ENCODE data around the gene CASP6.

Gene CASP6

GRCh38 chr4:109746728-109747127 lies 43.5 kb upstream of the CASP6 start:
- no peak for DNase-seq (ENCODE audit: low read depth)
- no peak overlapping the region for H3K4me3 ChIP-seq (ENCODE audit: control insufficient read depth, low read depth, low read length)
- TF ChIP-seq, protein P1, sequence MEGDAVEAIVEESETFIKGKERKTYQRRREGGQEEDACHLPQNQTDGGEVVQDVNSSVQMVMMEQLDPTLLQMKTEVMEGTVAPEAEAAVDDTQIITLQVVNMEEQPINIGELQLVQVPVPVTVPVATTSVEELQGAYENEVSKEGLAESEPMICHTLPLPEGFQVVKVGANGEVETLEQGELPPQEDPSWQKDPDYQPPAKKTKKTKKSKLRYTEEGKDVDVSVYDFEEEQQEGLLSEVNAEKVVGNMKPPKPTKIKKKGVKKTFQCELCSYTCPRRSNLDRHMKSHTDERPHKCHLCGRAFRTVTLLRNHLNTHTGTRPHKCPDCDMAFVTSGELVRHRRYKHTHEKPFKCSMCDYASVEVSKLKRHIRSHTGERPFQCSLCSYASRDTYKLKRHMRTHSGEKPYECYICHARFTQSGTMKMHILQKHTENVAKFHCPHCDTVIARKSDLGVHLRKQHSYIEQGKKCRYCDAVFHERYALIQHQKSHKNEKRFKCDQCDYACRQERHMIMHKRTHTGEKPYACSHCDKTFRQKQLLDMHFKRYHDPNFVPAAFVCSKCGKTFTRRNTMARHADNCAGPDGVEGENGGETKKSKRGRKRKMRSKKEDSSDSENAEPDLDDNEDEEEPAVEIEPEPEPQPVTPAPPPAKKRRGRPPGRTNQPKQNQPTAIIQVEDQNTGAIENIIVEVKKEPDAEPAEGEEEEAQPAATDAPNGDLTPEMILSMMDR (IDR thresholded peaks at IDR 0.05; ENCODE audit: control insufficient read depth, insufficient read depth, low read depth, low read length, missing control alignments), result no peak

- TF ChIP-seq, protein P1 (IDR thresholded peaks at IDR 0.05; ENCODE audit: control insufficient read depth, insufficient read depth, low read depth, low read length, missing control alignments), result no peak
- H3K4me3 ChIP-seq (ENCODE audit: control insufficient read depth, low read depth, low read length), result no peak overlapping the region
- DNase-seq (ENCODE audit: low read depth), result no peak
These were observed 42.6 kb upstream of the CASP6 start for GRCh38 chr4:109745830-109746229.

DNA sequence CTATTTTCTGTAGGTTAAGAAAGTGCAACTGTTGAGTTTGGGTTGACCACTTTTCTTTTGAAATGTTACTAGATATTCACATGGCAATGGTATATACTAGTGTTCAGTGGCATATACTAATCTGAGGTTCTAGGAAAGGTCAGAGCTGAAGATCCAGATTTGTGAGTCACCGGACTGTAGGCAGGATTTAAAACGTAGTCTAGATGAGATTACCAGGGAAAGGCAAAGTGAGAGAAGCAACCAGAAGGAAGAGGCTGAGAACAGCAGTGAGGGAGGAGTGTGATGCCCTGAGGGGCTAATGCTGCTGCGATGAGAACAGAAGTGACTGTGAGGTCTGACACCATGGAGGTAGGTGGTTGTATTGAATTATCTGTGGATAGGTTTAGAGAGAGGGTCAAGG lies 36.3 kb upstream of the CASP6 start:
- DNase-seq (ENCODE audit: low read depth), result no peak
- H3K4me3 ChIP-seq (ENCODE audit: control insufficient read depth, low read depth, low read length), result no peak overlapping the region
- TF ChIP-seq, protein P1 (IDR thresholded peaks at IDR 0.05; ENCODE audit: control insufficient read depth, insufficient read depth, low read depth, low read length, missing control alignments), result no peak

DNA sequence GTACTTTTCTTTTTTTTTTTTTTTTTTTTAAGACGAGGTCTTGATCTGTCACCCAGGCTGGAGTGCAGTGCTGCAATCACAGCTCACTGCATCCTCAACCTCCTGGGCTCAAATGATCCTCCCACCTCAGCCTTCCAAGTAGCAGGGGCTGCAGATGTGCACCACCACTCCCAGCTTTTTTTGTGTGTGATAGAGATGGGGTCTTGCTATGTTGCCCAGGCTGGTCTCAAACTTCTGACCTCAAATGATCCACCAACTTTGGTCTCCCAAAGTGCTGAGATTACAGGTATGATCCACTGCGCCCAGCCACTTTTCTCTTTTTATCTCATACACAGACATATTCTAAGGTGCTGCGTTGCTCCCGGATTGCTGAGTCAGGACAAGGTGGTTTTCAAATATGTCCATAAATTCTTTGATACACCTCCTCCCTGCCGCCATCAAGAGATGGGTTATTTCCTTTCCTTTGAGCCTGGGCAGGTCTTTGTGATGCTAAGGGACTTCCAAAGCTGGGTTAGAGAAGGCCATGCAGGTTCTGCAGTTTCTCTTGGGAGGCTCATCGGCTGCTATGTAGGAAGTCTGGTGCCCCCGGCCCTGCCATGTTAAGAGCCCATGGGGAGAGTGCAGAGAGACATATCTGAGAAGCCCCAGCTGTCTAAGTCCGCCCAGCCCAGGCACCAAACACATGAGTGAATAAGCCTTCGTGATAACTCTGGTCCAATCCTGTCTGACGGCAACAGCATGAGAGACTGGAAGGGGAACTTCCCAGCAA lies 35.0 kb upstream of the CASP6 start:
- no peak for DNase-seq (ENCODE audit: low read depth)
- TF ChIP-seq, protein P1 (IDR thresholded peaks at IDR 0.05; ENCODE audit: control insufficient read depth, insufficient read depth, low read depth, low read length, missing control alignments), result no peak
- H3K4me3 ChIP-seq (ENCODE audit: control insufficient read depth, low read depth, low read length), result no peak overlapping the region

DNA sequence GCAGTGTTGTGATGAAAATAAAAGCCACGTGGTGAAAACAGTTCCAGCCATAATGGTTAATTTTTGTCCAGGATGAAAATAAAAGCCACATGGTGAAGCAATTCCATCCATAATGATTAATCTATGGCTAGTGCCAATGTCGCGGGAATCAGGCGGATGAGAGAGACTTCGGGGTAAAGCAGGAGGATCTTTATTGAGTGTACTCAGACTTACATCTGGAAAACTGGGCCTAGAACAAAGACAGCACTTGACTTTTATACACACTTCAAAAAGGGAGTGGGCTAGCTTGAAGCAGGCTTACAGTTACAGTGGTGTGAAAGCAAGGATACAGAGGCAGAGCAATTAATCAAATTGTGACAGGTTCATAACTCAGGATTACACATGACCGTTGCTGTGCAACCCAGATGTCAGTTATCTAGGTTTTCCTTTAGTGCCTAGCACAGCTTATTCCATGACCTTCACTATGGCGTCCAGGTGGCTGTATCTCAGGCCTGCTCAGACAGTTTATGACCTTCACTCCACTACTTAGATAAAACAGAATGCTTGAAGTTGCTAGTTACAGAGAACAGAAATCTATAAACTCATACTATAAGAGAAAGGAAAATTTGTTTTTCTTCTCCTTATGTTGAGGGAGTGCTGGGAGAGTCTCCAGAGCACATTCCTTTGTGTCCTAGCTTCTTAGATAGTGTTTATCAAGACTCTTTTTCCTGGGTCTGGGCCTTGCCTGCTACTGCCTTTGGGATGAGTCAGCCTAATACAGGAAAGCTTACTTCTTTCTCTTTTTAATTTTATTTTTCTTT lies 32.5 kb upstream of the CASP6 start:
- H3K4me3 ChIP-seq (ENCODE audit: control insufficient read depth, low read depth, low read length), result no peak overlapping the region
- TF ChIP-seq, protein P1 (IDR thresholded peaks at IDR 0.05; ENCODE audit: control insufficient read depth, insufficient read depth, low read depth, low read length, missing control alignments), result no peak
- no peak for DNase-seq (ENCODE audit: low read depth)

DNA sequence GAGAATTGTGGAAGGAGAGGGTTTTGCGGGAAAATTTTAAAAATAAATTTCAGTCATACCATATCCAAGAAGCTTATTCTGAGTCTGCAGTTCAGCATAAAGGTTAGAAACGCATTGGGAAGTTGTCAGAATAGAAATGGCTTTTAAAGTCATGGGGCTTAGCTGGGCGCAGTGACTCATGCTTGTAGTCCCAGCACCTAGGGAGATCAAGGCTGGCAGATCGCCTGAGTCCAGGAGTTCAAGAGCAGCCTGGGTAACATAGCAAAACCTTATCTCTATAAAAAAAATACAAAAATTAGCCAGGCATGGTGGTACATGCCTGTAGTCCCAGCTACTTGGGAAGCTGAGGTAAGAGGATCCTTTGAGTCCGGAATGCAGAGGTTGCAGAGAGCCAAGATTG lies 30.5 kb upstream of the CASP6 start:
- no peak for DNase-seq (ENCODE audit: low read depth)
- no peak overlapping the region for H3K4me3 ChIP-seq (ENCODE audit: control insufficient read depth, low read depth, low read length)
- TF ChIP-seq, protein P1 (IDR thresholded peaks at IDR 0.05; ENCODE audit: control insufficient read depth, insufficient read depth, low read depth, low read length, missing control alignments), result no peak
